ENCODE data around the gene NOP56. TPM values are rescaled to one million over a fixed set of nuclear protein-coding genes. Genes with fewer than 3 reads are reported as not detected.

The NOP56 gene
- total and polyA plus RNA-seq, 9 donors, result 62.0 to 207 (median 134) TPM

GRCh38 chr20:2691663-2692035, 39.2 kb downstream of the NOP56 start:
- DNase-seq, result peak; percentile 22 to 52 (median 45)
- intact Hi-C loops (cut with DNase I), result loop anchor here in 2 of 4 donors (5.0 to 10.0 kb wide), 4 partner anchors 39 to 163 kb away; partner anchors contain the start of genes NOP56 (in 1 of the 2), PCED1A (in 1 of the 2) and VPS16 (in 1 of the 2)

GRCh38 chr20:2692036-2692885, 39.8 kb downstream of the NOP56 start, which contains the start of gene EBF4:
EBF4 (plus strand) TSS chr20:2692780; CDS start chr20:2693646, 866 bp downstream.
- Histone ChIP-seq H3K27me3 (no peaks in the 10 kb centered on the region), H3K4me3 (peak within 1 kb of the TSS; percentile 64), H3K36me3 (no peaks in the 10 kb centered on the region), H3K27ac (peak within 1 kb of the TSS; percentile 100), H3K4me1 (ENCODE audit: insufficient read depth) (no peaks in the 10 kb centered on the region), H3K9me3 (no peaks in the 10 kb centered on the region)
- peak; percentile 82 to 89 (median 86) for DNase-seq
- WGBS, 3 donors, result 2 to 4% (median 2%) methylated on average over 48 to 105 of the region's 106 CpGs
- intact Hi-C loops (cut with DNase I), result loop anchor here in 2 of 4 donors (5.0 to 10.0 kb wide), 4 partner anchors 40 to 163 kb away; partner anchors contain the start of genes NOP56 (in 1 of the 2), PCED1A (in 1 of the 2) and VPS16 (in 1 of the 2)
- no peak for TF ChIP-seq CTCF (IDR thresholded peaks at IDR 0.05)
- peak; percentile 71 for TF ChIP-seq POLR2A (IDR thresholded peaks at IDR 0.05)
- no peak for TF ChIP-seq EP300 (IDR thresholded peaks at IDR 0.05)

More at GRCh38 chr20:2691663-2692035, 39.2 kb downstream of the NOP56 start:
- Histone ChIP-seq H3K4me1 (ENCODE audit: insufficient read depth) (no peaks in the 10 kb centered on the region), H3K36me3 (no peaks in the 10 kb centered on the region), H3K4me3 (peak overlapping the region; percentile 64), H3K27me3 (no peaks in the 10 kb centered on the region), H3K27ac (peak overlapping the region; percentile 100), H3K9me3 (no peaks in the 10 kb centered on the region)
- WGBS, 3 donors, result 57 to 65% (median 60%) methylated on average over 10 of the region's 10 CpGs
- TF ChIP-seq EP300 (IDR thresholded peaks at IDR 0.05), result no peak
- no peak for TF ChIP-seq CTCF (IDR thresholded peaks at IDR 0.05)

GRCh38 chr20:2692886-2693285, 40.5 kb downstream of the NOP56 start:
- Histone ChIP-seq H3K27ac (peak overlapping the region; percentile 62 to 64), H3K27me3 (no peaks in the 10 kb centered on the region), H3K9me3 (no peaks in the 10 kb centered on the region), H3K4me1 (ENCODE audit: insufficient read depth) (no peaks in the 10 kb centered on the region), H3K36me3 (no peaks in the 10 kb centered on the region), H3K4me3 (peak overlapping the region; percentile 64)
- WGBS, 3 donors, result 0 to 1% methylated on average over 12 to 61 of the region's 64 CpGs; no CpG with 5 or more reads in 1 of the 3 donors
- no peak for DNase-seq
- TF ChIP-seq EP300 (IDR thresholded peaks at IDR 0.05) (no peak), POLR2A (IDR thresholded peaks at IDR 0.05) (no peak), CTCF (IDR thresholded peaks at IDR 0.05) (no peak)
- intact Hi-C loops (cut with DNase I), result loop anchor here in 2 of 4 donors (5.0 to 10.0 kb wide), 4 partner anchors 41 to 162 kb away; partner anchors contain the start of genes NOP56 (in 1 of the 2), PCED1A (in 1 of the 2) and VPS16 (in 1 of the 2)

GRCh38 chr20:2693286-2694007, 41.0 kb downstream of the NOP56 start:
- TF ChIP-seq CTCF (IDR thresholded peaks at IDR 0.05) (no peak), EP300 (IDR thresholded peaks at IDR 0.05) (no peak), POLR2A (IDR thresholded peaks at IDR 0.05) (no peak)
- H3K9me3 ChIP-seq, result no peaks in the 10 kb centered on the region
- peak overlapping the region; percentile 64 for H3K4me3 ChIP-seq
- H3K27ac ChIP-seq, result peak overlapping the region; percentile 62 to 64
- peak; percentile 57 to 77 (median 75) for DNase-seq
- WGBS, 3 donors, result 2 to 5% (median 2%) methylated on average over 51 to 89 of the region's 89 CpGs
- no peaks in the 10 kb centered on the region for H3K27me3 ChIP-seq
- no peaks in the 10 kb centered on the region for H3K4me1 ChIP-seq (ENCODE audit: insufficient read depth)
- no peaks in the 10 kb centered on the region for H3K36me3 ChIP-seq
- intact Hi-C loops (cut with DNase I), result loop anchor here in 2 of 4 donors (5.0 to 10.0 kb wide), 4 partner anchors 41 to 161 kb away; partner anchors contain the start of genes NOP56 (in 1 of the 2), PCED1A (in 1 of the 2) and VPS16 (in 1 of the 2)
